NOMO-1 treated with DMSO at 0.1 percent for 48 hours (cell line): ENCODE data around the gene PLCB1.
A peak's percentile ranks its signal among the peaks of the same experiment; 100 is the strongest.

ENCODE experiments used
- DNase-seq: peaks from one replicate; lab custom pipeline; 2025; ENCODE audit not compliant: unreplicated experiment; lab: John Stamatoyannopoulos, UW

PLCB1 gene

GRCh38 chr20:8129211-8129976 lies 2.7 kb upstream of the PLCB1 start:
- DNase-seq, result no peak

DNA sequence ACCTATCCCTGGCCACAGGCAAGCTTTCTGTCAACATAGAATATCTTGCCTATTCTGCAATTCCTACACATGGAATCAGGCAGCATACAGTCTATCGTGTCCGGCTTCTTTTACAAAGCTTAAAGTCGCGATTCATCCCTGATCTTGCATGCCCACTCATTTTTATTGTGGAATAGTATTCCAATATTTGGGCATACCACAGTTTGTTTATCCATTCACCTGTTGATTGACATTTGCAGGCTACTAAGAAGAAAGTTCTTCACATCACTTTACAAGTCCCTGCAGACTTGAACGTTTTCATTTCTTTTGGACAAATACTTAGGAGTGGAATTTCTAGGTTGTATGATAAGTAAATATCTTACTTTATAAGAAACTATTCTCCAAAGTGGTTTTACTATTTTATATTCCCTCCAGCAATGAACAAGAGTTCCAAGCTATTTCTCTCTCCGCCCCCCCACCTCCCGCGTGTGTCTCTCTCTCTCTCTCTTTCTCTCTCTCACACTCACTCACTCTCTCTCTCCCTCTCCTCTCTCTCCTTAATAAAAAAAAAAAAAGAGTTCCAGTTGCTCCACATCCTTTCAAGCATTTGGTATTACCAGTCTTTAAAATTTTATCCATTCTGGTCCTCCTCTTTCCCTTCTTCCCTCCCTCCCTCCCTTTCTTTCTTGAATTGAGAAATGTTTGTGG lies 1.1 kb upstream of the PLCB1 start:
- DNase-seq, result no peak

DNA sequence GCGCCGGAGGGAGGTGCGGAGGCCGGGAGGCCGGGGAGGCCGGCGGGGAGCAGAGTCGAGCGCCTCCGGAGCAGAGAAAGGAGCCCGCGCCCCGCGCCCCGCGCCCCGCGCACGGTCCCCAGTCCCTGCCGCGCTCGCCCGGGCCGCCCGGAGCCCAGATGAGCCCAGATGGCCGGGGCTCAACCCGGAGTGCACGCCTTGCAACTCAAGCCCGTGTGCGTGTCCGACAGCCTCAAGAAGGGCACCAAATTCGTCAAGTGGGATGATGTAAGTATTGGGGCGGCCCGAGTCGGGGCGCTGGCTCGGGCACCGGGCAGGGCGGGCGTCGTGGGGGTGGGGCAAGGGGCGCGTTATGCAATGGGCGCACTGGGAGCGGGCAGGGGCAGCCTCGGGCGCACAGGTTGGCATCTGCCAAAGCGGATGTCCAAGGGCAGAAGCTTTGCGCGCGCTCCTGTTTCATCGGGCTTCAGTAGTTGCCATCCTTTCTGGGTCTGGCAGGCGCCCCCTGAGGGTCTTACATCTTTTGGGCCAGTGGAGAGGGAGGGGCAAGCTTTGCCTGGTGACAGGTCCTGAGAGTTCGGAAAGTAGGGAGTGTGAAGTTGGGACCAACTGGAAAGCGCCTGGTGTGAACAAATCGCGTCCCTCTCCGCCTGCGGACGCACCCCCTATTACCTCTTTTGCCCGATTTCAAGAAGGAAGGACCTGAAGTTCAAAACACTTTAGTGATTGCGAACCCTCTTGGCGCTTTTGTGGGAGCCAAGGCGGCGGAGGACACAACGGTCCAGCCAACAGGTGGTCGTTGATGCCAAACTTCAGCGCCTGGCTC lies 631 bp downstream of the PLCB1 start:
- no peak for DNase-seq

DNA sequence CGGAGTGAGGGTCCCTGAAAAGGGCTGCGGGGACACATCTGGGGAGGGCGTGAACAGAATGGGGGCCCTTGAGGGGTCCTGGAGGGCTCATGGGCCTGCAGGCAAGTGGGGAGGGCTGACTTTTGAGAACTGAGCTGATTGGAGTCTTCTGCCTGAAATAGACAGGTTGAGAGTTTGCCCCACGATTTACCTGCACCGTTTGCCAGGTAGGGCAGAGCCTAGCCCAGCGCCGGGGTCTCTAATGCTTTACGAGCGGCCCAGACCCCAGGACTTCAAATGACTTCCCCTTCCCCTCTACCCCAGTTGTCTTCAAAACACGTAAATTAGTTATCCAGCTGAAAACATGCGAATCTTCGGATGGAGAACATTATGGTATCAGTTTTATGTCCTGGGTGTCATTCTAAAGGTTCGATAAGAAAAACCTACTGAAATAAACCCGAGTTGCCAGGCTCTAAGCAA lies 1.3 kb downstream of the PLCB1 start:
- DNase-seq, result no peak

DNA sequence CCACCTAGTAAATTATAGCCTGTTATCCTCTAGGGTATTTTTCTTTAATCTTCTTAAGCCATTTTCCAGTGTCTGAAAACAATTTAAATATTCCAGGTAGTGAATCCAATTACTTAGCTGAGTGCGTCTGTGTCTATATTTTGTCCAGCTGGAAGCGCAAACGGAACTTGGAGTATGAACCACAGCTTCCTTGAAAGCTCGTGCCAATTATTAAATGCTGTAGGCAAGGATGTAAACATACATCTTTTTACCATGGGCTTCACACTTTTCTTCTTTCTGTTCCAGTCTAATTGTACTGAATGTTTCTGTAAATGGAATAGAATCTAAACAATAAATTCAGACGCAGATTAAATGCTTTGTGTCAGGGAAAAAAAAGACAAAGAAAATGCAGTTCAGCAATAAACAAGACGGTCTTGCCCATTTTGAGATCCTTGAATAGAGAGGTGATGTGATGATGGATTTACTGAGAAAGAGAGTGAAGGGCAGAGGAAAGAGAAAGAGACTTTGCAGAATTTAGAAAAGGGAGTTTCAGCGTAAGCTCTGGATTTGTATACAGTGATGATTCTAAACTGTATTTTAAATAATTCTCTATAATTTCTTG lies 1.9 kb downstream of the PLCB1 start:
- no peak for DNase-seq

GRCh38 chr20:8139899-8140298 lies 7.8 kb downstream of the PLCB1 start:
- no peak for DNase-seq

DNA sequence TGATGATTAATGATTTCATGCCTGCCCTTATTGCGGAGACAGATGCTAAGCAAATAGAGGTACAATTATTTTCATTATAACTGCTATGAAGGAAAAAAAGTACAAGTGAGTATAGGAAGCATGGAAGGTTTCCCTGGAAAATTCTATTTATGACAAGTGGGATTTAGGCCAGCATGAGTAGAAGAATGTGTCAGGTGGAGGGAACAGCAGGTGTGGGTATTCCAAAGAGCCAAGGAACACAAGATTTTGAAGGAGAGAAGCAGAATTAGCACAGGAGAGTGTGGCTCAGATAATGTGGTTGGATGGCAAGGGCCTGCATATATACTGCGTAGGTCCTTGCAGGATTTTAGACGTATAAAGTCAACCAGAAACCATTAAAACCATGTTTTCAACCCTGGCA lies 11.4 kb downstream of the PLCB1 start:
- DNase-seq, result no peak

GRCh38 chr20:8144282-8145245 lies 12.5 kb downstream of the PLCB1 start:
- peak; percentile 31 for DNase-seq

- no peak for DNase-seq
Measured at GRCh38 chr20:8145246-8146168, 13.4 kb downstream of the PLCB1 start.

DNA sequence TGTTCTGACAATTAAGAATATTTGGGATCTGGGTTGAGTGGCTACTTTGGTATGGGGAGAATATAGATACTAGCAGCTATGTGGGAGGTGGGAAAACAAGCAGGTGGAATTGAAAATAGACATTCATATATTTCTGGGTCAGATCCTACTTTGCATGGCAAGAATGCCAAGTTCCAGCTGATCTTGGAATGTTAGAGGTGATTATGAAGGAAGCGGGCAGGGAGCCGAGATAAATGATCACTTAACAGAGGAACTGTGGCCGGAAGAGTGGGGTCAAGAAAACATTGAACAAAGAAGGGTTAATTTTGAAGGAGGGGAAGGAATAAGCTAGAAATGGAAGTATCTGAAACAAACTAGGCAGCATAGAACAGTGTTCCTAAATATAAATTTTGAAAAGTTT lies 15.4 kb downstream of the PLCB1 start:
- DNase-seq, result no peak

- no peak for DNase-seq
Measured at GRCh38 chr20:8148501-8148900, 16.4 kb downstream of the PLCB1 start.

DNA sequence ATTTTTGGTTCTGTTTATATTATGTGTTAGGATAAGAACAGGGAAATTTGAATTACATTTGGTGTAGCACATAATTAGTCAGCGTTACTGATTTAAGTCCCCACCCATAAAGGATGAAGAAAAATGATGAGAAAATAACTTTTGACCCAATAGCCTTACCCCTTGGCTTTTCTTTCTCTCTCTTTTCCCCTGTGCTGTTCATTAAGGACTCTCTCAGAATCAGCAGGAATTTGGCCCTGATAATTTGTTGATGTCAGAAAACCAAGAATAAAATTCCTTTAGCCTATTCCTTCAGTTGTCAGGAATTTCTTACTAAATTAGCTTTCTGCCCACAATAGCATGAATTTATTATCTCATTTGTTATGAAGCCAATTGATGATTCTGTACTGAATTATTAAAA lies 18.5 kb downstream of the PLCB1 start:
- no peak for DNase-seq

DNA sequence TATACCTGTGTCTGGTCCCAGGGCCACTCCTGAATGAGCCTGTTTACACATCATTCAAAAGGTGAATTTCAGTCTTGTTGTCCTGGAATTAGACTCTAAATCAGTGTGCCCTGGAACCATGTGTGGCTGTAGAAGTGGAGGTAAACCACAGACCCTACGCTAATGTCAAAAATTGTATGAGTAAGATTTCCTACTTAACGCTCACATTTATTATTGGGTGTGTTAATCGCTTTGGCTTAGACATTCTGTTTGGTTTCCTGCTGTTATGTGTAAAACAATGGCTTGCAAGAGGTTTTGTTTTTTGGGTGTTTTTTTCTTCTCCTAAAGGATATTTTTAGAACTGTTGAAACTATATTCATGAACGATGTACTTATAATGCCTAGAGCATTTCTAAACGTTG lies 19.3 kb downstream of the PLCB1 start:
- DNase-seq, result peak; percentile 49

GRCh38 chr20:8152183-8152582 lies 20.1 kb downstream of the PLCB1 start:
- DNase-seq, result no peak

- DNase-seq, result no peak
Measured at GRCh38 chr20:8152847-8153246, 20.8 kb downstream of the PLCB1 start.

DNA sequence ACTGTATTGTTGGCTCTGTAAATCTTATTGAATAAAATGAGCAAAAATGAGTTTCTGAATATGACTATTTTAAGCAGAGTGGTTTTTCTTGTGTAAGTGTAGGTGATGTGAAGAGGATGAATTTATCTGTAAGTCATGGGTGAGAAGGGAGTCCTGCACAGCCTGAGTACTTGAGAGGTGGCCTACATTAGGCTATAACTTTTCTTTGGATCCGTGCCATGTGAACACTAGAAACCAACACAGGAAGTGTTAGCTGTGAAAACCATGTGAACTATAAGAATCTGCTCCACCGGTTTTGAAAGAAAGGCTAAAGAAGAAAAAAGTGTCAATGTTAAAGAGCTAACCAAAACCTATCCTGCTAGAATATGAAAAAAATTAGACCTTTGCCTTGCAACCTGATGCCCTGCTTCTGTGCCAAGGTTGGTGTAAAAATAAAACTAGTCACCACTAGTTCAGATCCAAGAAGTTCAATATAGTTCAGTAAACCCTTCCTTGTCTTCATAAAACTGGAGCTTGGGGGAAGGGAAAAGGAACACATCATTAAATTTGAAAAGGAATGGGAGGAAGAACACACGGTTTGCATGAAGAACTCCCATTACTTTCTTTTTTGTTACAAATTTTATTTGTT lies 21.3 kb downstream of the PLCB1 start:
- DNase-seq, result no peak

GRCh38 chr20:8154638-8155037 lies 22.6 kb downstream of the PLCB1 start:
- peak; percentile 89 for DNase-seq

DNA sequence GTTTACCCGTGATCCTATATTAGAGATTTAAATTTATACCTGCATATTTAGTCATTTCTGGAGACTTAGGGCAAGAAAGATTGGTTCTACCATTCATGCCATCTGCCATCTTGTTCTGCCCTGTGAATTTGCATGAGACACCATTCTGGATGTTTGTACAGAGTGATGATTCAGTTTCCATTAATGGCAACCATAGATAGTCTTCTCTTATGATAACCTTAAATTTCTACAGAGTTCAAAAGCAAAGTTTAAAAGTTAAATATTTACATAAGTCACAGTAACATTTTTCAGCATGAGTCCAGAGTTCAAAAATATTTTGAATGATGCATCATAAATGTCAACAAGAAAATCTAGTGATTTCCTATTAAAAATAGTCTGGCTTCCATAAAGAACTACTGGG lies 23.2 kb downstream of the PLCB1 start:
- DNase-seq, result no peak

- DNase-seq, result no peak
Measured at GRCh38 chr20:8155812-8156211, 23.7 kb downstream of the PLCB1 start.
